A549 (cell line): ENCODE results near the gene C4orf50.

Source experiments
- CBX8 ChIP-seq: fragments of 200-600 bp; sonication (generic); IDR thresholded peaks from 2 replicates; pipeline ENCODE4 v1.6.1; 2016
- CTCF ChIP-seq: fragments of >200 bp; sonication (Bioruptor Twin); formaldehyde crosslinking; IDR thresholded peaks from 3 replicates; pipeline ENCODE4 v1.5.1; 2016
- EP300 ChIP-seq, 2 experiments: fragments of >200 bp; sonication (Bioruptor Twin); formaldehyde crosslinking; IDR thresholded peaks; 2 replicates in 1 of 2; 3 replicates in 1 of 2; pipeline ENCODE4 v1.6.1; 2016 to 2017
- JUN ChIP-seq, 2 experiments: fragments of >200 bp; sonication (Bioruptor Twin); formaldehyde crosslinking; IDR thresholded peaks; 2 replicates in 1 of 2; 3 replicates in 1 of 2; pipeline ENCODE4 v1.6.1; 2016 to 2017
- MAFK ChIP-seq: fragments of 450-650 bp; IDR thresholded peaks from 2 replicates; pipeline ENCODE4 v1.6.1; 2014; ENCODE audit not compliant: partially characterized antibody
- MYC ChIP-seq: IDR thresholded peaks from 2 replicates; pipeline ENCODE4 v1.6.1; 2012; ENCODE audit warnings: mild to moderate bottlenecking, inconsistent platforms, low read length, improper control_type of control experiment, borderline replicate concordance
- POLR2A ChIP-seq: IDR thresholded peaks from 2 replicates; pipeline ENCODE4 v1.6.1; 2012; ENCODE audit warnings: mild to moderate bottlenecking, low read length
- POLR2AphosphoS2 ChIP-seq: conservative IDR thresholded peaks from 2 replicates; pipeline ENCODE4 v1.6.1; 2012; ENCODE audit warnings: low read length, improper control_type of control experiment, inconsistent platforms
- USF2 ChIP-seq: fragments of 450-650 bp; IDR thresholded peaks from 2 replicates; pipeline ENCODE4 v1.6.1; 2014; ENCODE audit warnings: antibody characterized with exemption

DNA sequence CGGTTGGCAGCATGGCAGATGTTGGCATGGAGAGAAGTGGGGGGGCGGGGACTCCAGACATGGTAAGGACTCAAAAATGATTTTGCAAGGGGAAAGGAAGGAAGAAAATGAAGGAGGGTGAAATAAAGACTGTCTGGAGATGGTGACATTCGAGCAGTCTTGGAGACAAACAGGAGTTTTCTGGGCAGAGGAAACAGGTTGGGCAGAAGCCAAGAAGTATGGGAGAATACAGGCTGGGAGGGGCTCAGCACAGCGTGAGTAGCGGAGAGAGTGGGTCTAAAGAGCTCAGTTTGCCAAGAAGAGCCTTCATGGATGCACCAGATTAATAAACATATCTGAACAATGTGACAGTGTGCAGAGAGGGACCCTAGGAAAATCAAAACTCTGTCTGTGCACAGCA, 112.0 kb downstream of the C4orf50 start:
- no peak for TF ChIP-seq EP300 (IDR thresholded peaks at IDR 0.05)
- TF ChIP-seq MYC = no peak
- no peak for TF ChIP-seq JUN (IDR thresholded peaks at IDR 0.05)
- no peak for TF ChIP-seq USF2
- no peak for TF ChIP-seq CTCF
- TF ChIP-seq CBX8 = no peak
- TF ChIP-seq POLR2A = no peak
- no peak for TF ChIP-seq POLR2AphosphoS2
- TF ChIP-seq MAFK = no peak
